CD14-positive monocyte (primary cell): ENCODE measurements around the gene RNF141. TPM values are rescaled to one million over a fixed set of nuclear protein-coding genes. Genes with fewer than 3 reads are reported as not detected.
A peak's percentile ranks its signal among the peaks of the same experiment; 100 is the strongest.

Experiments
- DNase-seq, 3 donors: peaks; one replicate each; pipeline ENCODE4 v3.0.0-alpha.2; 2011 to 2022
- H2AFZ ChIP-seq: 2 replicates; pipeline ENCODE4 v1.6.0; 2012; ENCODE audit warnings: mild to moderate bottlenecking, low read depth, low read length, inconsistent platforms; ENCODE audit not compliant: insufficient read depth, poor library complexity, severe bottlenecking
- H3K27ac ChIP-seq, 2 donors: 1 replicate in 1 of 2; 2 replicates in 1 of 2; pipeline ENCODE4 v1.5.1; 2012 to 2013; ENCODE audit warnings: low read length in 2 of 2, control low read depth in 1 of 2, inconsistent platforms in 1 of 2, low read depth in 1 of 2, mild to moderate bottlenecking in 1 of 2
- H3K27me3 ChIP-seq, 2 donors: one replicate each; pipeline versions ENCODE4 v1.6.0 to v1.6.1; 2011 to 2013; ENCODE audit warnings: low read length in 2 of 2; ENCODE audit not compliant: control insufficient read depth in 2 of 2, insufficient read depth in 2 of 2
- H3K36me3 ChIP-seq, 2 donors: replicated peaks in 1 of 2; 1 replicate in 1 of 2; 2 replicates in 1 of 2; pipeline versions ENCODE4 v1.5.1 to v1.6.1; 2012 to 2013; ENCODE audit warnings: low read length in 2 of 2, control low read depth in 1 of 2, inconsistent platforms in 1 of 2, mild to moderate bottlenecking in 1 of 2; ENCODE audit not compliant: insufficient read depth in 2 of 2, control insufficient read depth in 1 of 2
- H3K4me1 ChIP-seq, 2 donors: 1 replicate in 1 of 2; 2 replicates in 1 of 2; pipeline versions ENCODE4 v1.5.1 to v1.6.1; 2012 to 2013; ENCODE audit warnings: low read length in 2 of 2, control low read depth in 1 of 2, inconsistent platforms in 1 of 2, mild to moderate bottlenecking in 1 of 2, moderate library complexity in 1 of 2; ENCODE audit not compliant: insufficient read depth in 2 of 2, control insufficient read depth in 1 of 2
- H3K4me2 ChIP-seq: replicated peaks from 2 replicates; pipeline ENCODE3; 2012; ENCODE audit warnings: low read length, moderate library complexity, mild to moderate bottlenecking; ENCODE audit not compliant: poor library complexity, severe bottlenecking; ENCODE audit errors: extremely low read depth
- H3K4me3 ChIP-seq, 3 experiments: fragments of 200-600 bp in 1 of 3; sonication (generic) in 1 of 3; replicated peaks in 1 of 3; 1 replicate in 2 of 3; 2 replicates in 1 of 3; pipeline ENCODE4 v1.5.1; 2011 to 2013; ENCODE audit warnings: low read length in 3 of 3, mild to moderate bottlenecking in 3 of 3, control low read depth in 2 of 3, low read depth in 2 of 3, inconsistent platforms in 1 of 3, moderate library complexity in 1 of 3
- H3K79me2 ChIP-seq: 2 replicates; pipeline ENCODE4 v1.6.0; 2012; ENCODE audit warnings: mild to moderate bottlenecking, control low read depth, inconsistent platforms, low read length, moderate library complexity; ENCODE audit not compliant: insufficient read depth
- H3K9ac ChIP-seq: 2 replicates; pipeline ENCODE4 v1.6.0; 2017; ENCODE audit warnings: low read length, mild to moderate bottlenecking; ENCODE audit not compliant: insufficient read depth, poor library complexity, severe bottlenecking
- H3K9me3 ChIP-seq, 2 donors: replicated peaks in 1 of 2; 1 replicate in 1 of 2; 2 replicates in 1 of 2; pipeline versions ENCODE4 v1.5.1 to v1.6.1; 2012 to 2013; ENCODE audit warnings: low read length in 2 of 2, control low read depth in 1 of 2; ENCODE audit not compliant: control insufficient read depth in 1 of 2, insufficient read depth in 1 of 2
- H4K20me1 ChIP-seq: 2 replicates; pipeline ENCODE4 v1.6.0; 2012; ENCODE audit warnings: mild to moderate bottlenecking, low read length, control low read depth, moderate library complexity; ENCODE audit not compliant: insufficient read depth
- H3K27ac Mint-ChIP-seq, 7 donors: one replicate each; pipeline ENCODE4 v1.8.0; 2020; ENCODE audit warnings: mild to moderate bottlenecking in 7 of 7, mixed read lengths in 7 of 7, moderate library complexity in 6 of 7, inconsistent platforms in 2 of 7
- H3K27me3 Mint-ChIP-seq, 3 donors: one replicate each; pipeline ENCODE4 v1.8.0; 2021 to 2022; ENCODE audit warnings: low read depth in 3 of 3, mild to moderate bottlenecking in 3 of 3, mixed read lengths in 3 of 3, moderate library complexity in 3 of 3, inconsistent platforms in 1 of 3
- H3K36me3 Mint-ChIP-seq, 2 donors: one replicate each; pipeline ENCODE4 v1.8.0; 2020; ENCODE audit warnings: mixed read lengths in 2 of 2, inconsistent platforms in 1 of 2, mild to moderate bottlenecking in 1 of 2
- H3K4me1 Mint-ChIP-seq: one replicate; pipeline ENCODE4 v1.8.0; 2020; ENCODE audit warnings: mild to moderate bottlenecking, mixed read lengths
- H3K4me3 Mint-ChIP-seq, 2 donors: one replicate each; pipeline ENCODE4 v1.8.0; 2020; ENCODE audit warnings: mild to moderate bottlenecking in 2 of 2, mixed read lengths in 2 of 2, moderate library complexity in 1 of 2
- H3K9me3 Mint-ChIP-seq, 7 donors: one replicate each; pipeline ENCODE4 v1.8.0; 2020 to 2022; ENCODE audit warnings: mixed read lengths in 7 of 7, mild to moderate bottlenecking in 6 of 7, moderate library complexity in 6 of 7, inconsistent platforms in 2 of 7
- WGBS: methylation state at CpG from one replicate; pipeline ENCODE4 v1.1.5; 2013; ENCODE audit warnings: missing lambda C conversion rate; ENCODE audit not compliant: insufficient coverage; 5-methylcytosine and 5-hydroxymethylcytosine counted together
- intact Hi-C, 2 donors: fragments of 100-400 bp; cut with micrococcal nuclease; formaldehyde crosslinking; loops; one replicate each; pipeline versions ENCODE4 v1.15.0 to v1.15.1; 2023
- polyA plus RNA-seq, 3 donors: library from polyadenylated mRNA; depleted of rRNA in 1 of 3; unstranded in 2 of 3; stranded (reverse) in 1 of 3; fragments of 300-500 nt in 2 of 3; fragments of >200 nt in 1 of 3; fragmentation: Illumina TruSeq in 2 of 3; gene quantifications; 1 replicate in 2 of 3; 2 replicates in 1 of 3; pipeline ENCODE4 v1.2.3, GENCODE V29; 2012 to 2021
- TF ChIP-seq, protein P1 (sequence below): fragments of 200-600 bp; IDR thresholded peaks from one replicate; pipeline ENCODE4 v1.8.0; 2022; ENCODE audit warnings: antibody characterized with exemption, mild to moderate bottlenecking

RNF141 gene
- polyA plus RNA-seq, 3 donors, result 19.7 to 114 (median 98.3) TPM

DNA sequence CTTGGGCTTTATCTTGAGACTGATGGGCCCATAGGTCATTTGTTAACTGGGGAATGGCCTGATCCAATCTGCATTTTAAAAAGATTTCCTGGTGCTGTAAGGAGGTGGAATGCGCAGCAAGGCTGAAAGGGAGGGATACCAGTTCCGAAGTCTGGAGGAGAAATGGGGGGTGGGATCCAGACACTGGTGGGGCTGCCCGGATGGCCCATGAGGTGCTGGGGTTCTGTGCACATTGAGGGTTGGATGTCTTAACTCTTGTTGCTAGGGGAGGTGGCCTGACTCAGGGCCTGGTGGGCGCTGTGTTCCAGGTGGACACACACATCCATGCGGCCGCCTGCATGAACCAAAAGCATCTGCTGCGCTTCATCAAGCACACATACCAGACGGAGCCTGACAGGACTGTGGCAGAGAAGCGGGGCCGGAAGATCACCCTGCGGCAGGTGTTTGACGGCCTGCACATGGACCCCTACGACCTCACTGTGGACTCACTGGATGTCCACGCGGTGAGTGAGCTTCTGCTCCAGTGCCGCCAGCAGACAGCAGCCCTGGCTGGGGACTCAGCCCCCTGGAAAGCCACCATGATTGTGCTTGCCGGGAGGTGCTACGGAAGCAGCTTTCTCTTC lies 47.8 kb downstream of the RNF141 start:
- Histone ChIP-seq H3K4me1 (no peaks in the 10 kb centered on the region), H3K27me3 (no peaks in the 10 kb centered on the region), H3K9me3 (no peaks in the 10 kb centered on the region), H4K20me1 (peaks cover 39% of the 10 kb centered on the region), H3K4me3 (no peak overlapping the region), H3K9ac (no peak overlapping the region), H3K36me3 (peaks cover 90 to 100% of the 10 kb centered on the region in 2 donors), H3K4me2 (no peak overlapping the region), H3K79me2 (peaks cover 10% of the 10 kb centered on the region), H3K27ac (no peak overlapping the region), H2AFZ (no peak overlapping the region)
- Mint-ChIP-seq H3K9me3 (peaks cover 0 to 2% (median 0%) of the 10 kb centered on the region in 7 donors), H3K27me3 (no peaks in the 10 kb centered on the region), H3K36me3 (peaks cover 98 to 100% of the 10 kb centered on the region in 2 donors), H3K27ac (peak overlapping the region in 2 of 7 donors; percentile 59 to 72), H3K4me1 (peaks cover 11% of the 10 kb centered on the region), H3K4me3 (no peak overlapping the region)
- TF ChIP-seq, protein P1, sequence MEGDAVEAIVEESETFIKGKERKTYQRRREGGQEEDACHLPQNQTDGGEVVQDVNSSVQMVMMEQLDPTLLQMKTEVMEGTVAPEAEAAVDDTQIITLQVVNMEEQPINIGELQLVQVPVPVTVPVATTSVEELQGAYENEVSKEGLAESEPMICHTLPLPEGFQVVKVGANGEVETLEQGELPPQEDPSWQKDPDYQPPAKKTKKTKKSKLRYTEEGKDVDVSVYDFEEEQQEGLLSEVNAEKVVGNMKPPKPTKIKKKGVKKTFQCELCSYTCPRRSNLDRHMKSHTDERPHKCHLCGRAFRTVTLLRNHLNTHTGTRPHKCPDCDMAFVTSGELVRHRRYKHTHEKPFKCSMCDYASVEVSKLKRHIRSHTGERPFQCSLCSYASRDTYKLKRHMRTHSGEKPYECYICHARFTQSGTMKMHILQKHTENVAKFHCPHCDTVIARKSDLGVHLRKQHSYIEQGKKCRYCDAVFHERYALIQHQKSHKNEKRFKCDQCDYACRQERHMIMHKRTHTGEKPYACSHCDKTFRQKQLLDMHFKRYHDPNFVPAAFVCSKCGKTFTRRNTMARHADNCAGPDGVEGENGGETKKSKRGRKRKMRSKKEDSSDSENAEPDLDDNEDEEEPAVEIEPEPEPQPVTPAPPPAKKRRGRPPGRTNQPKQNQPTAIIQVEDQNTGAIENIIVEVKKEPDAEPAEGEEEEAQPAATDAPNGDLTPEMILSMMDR, result no peak
- DNase-seq, result peak in 1 of 3 donors; percentile 4
- WGBS, result 97% methylated on average over 16 of the region's 18 CpGs
- intact Hi-C loops, result no loop called here

- no peak overlapping the region for H3K4me3 Mint-ChIP-seq
- no peaks in the 10 kb centered on the region for H3K9me3 ChIP-seq
- H3K4me1 Mint-ChIP-seq, result peaks cover 12% of the 10 kb centered on the region
- H3K4me3 ChIP-seq, result no peak overlapping the region
- no peaks in the 10 kb centered on the region for H3K27me3 ChIP-seq
- no peaks in the 10 kb centered on the region for H3K27me3 Mint-ChIP-seq
- H3K9ac ChIP-seq, result no peak overlapping the region
- peaks cover 98 to 100% of the 10 kb centered on the region in 2 donors for H3K36me3 Mint-ChIP-seq
- H3K27ac ChIP-seq, result no peak overlapping the region
- 100% methylated on average over 2 of the region's 2 CpGs for WGBS
- H2AFZ ChIP-seq, result no peak overlapping the region
- no peaks in the 10 kb centered on the region for H3K4me1 ChIP-seq
- peaks cover 39% of the 10 kb centered on the region for H4K20me1 ChIP-seq
- peak in 1 of 3 donors; percentile 1 for DNase-seq
- H3K36me3 ChIP-seq, result peaks cover 88 to 100% of the 10 kb centered on the region in 2 donors
- peaks cover 0 to 2% (median 0%) of the 10 kb centered on the region in 7 donors for H3K9me3 Mint-ChIP-seq
- TF ChIP-seq, protein P1, result no peak
- H3K79me2 ChIP-seq, result peaks cover 9% of the 10 kb centered on the region
- no peak overlapping the region for H3K4me2 ChIP-seq
- peak overlapping the region in 2 of 7 donors; percentile 1 to 15 for H3K27ac Mint-ChIP-seq
- intact Hi-C loops, result no loop called here
These were observed 48.9 kb downstream of the RNF141 start for GRCh38 chr11:10492084-10492483.
